NT2/D1 (cell line): ENCODE results near the gene TIMELESS.

Experiments used
- SUZ12 ChIP-seq: IDR thresholded peaks from 2 replicates; pipeline ENCODE4 v1.6.1; 2011; ENCODE audit not compliant: insufficient read length, insufficient read depth; ENCODE audit errors: extremely low read depth
- YY1 ChIP-seq: IDR thresholded peaks from 2 replicates; pipeline ENCODE4 v1.6.1; 2011; ENCODE audit not compliant: insufficient read length, insufficient read depth
- ZNF274 ChIP-seq: IDR thresholded peaks from 2 replicates; pipeline ENCODE4 v1.6.1; 2011; ENCODE audit warnings: mild to moderate bottlenecking, low read depth, low read length

- no peak for TF ChIP-seq SUZ12
- TF ChIP-seq YY1, result no peak
- no peak for TF ChIP-seq ZNF274
Measured at GRCh38 chr12:56382611-56383010, 66.6 kb downstream of the TIMELESS start.
